NCI-H2029 (cell line): ENCODE measurements around the gene XAB2.

Experiments used
- DNase-seq: peaks from one replicate; lab custom pipeline; 2025; lab: John Stamatoyannopoulos, UW

The XAB2 gene

GRCh38 chr19:7632340-7633203 is 3.2 kb upstream of the XAB2 start:
- no peak for DNase-seq

DNA sequence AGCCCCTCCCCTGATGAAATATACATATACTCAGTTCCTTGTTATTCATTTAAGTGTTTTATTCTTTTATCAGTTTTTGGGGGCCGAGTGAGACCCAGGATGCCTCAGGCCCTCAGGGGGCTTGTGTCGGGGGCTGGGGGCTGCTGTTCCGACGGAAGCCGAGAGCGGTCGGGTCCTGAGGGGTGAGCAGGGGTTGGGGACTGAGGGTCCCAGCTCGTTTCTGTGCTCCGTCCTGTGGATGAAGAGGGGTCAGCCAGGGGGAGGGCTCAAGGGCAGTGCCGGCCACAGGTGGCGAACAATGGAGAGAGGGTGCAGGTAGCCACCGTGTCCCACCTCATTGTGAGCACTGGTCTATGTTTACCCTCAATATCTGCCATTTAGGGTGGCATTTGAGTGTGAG is 2.2 kb upstream of the XAB2 start:
- DNase-seq = no peak

GRCh38 chr19:7628589-7629311 is 595 bp downstream of the XAB2 start:
- no peak for DNase-seq

DNA sequence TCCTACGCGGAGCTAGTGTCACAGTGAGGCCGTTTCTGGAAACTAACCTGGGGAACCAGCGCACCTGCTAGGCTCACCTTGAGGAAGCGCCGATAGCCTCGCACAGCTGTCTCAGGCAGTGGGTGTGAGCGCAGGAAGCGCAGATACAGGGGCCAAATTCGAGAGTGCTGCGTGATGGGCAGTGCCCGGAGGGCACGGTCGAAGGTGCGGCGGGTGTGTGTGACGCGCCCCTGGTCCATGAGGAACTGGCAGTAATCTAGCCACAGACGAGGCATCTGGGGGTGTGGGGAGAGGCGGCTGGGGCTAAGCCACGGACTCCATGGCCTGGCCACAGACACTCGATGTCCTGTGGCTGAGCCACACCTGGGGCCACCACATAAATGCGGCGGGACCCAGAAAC is 2.2 kb downstream of the XAB2 start:
- no peak for DNase-seq

DNA sequence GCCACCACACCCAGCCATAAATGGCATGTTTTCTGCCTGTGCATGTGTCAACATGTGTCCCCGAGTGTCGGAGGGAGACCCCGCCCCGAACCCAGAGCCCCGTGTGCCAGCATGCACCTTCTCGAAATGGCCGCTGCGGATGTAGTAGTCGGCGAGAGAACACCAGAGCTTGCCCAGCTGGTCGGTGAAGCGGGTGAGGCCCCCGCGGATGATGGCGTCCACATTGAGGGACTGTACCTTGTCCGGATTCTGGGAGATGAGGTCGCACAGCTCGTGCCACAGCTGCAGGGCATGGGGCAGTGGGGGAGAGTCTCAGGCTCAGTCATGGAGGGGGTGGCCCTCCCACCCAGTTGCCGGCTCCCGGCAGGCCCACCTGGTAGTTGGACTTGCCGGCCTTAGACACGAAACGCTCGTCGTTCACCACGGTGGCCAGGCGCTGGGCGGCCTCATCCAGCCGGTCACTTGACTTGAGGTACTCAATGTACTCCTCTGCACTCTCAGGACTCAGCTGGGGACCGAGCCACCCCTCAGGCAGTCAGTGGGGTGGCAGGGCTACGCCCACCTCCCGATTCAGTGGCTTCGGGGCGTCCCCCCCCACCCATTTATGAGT is 3.5 kb downstream of the XAB2 start:
- DNase-seq = no peak

DNA sequence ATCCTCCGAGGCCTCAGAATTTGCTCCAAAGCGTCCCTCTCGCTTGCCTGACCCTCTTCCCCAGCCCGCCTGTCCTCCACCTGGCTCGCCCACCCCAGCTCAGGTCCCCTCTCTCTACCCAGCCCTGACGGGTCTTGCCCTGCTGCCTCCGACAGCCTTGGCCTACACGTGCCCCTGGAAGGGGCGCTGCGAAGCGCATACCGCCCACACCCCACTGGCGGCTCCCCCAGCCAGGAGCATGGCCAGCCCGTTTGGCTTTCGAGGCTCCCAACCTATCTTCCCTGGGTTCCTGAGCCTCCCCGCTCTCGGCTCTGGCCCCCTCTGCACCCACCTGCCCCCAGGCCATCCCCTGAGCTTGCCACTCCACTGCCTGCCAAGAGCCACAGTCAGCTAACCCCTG is 4.5 kb downstream of the XAB2 start:
- no peak for DNase-seq

GRCh38 chr19:7623725-7624603 is 5.4 kb downstream of the XAB2 start:
- no peak for DNase-seq

DNA sequence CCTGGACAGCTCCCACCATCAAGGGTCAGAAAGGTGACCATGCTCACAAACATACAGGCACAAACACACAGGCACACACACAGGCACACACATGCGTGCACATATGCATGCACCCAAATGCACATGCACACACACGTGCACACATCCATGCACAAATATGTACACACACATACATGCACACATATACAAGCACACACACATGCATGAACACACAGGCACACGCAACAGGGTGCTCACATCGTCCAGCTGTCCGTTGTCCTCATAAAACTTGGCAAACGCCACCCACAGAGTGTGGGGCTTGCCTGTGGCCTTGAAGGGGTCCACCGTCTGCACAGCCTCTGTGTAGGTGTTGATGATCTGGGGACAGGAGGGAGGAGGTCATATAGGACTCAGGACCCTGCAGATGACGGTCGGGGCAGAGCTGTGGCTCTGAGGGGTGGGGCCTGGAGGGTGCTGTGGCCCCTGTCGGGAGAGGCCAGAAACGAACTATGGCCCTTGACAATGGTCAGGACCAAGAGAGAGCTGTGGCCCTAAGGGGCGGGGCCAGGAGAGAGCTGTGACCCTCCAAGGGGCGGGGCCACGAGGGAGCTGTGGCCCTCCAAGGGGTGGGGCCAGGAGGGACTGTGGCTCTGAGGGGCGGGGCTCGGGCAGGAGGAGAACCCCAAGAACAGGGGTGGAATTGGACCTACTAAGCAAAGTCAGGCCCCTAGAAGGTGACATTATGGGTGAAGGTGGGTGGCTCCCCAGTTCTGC is 6.2 kb downstream of the XAB2 start:
- no peak for DNase-seq

DNA sequence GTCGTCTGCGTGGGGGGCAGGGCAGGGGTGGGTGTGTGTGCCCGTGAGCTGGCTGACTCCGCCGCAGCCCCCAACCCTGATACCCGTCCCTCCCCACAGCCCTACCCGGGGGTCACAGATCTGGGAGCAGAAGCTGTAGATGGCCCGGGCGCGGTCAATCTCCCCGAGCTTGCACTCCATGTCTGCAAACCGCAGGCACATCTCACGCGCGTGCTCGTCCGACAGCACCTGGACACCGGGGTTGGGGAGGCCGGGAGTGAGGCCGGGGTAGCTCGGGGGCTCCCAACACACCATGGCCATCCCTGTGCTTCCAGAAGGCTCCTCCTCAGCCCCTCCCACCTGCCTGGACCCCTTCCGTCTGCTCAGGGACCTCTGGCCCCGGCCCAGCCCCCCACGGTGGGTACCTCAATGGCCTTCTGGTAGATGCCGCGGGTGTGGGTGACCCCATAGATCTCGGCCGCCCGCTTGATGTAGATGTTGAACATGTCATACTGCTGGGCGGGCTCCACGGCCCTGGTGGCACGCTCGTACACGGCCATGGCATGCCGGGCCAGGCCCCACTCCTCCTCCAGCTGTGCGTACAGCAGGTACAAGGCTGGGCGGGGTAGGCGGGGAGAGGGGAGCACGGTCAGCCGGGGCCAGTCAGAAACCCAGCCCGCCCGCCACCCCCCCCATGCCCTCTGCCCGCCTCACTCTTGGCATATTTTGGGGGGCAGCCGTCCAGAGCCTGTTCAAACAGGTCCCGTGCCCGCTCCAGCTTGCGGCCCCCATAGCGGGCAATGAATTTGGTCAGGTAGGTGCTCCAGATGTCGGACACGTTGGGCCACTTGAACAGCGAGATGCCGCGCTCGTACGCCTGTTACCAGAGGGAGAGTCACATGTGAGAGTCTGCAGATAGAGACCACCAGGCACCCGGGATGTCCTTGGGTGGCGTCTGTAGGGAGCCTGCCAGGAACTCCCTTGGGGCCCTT is 8.6 kb downstream of the XAB2 start:
- no peak for DNase-seq

GRCh38 chr19:7619671-7620441 is 9.5 kb downstream of the XAB2 start:
- DNase-seq = no peak

- DNase-seq = no peak
Measured at GRCh38 chr19:7618771-7619510, 10.4 kb downstream of the XAB2 start.

DNA sequence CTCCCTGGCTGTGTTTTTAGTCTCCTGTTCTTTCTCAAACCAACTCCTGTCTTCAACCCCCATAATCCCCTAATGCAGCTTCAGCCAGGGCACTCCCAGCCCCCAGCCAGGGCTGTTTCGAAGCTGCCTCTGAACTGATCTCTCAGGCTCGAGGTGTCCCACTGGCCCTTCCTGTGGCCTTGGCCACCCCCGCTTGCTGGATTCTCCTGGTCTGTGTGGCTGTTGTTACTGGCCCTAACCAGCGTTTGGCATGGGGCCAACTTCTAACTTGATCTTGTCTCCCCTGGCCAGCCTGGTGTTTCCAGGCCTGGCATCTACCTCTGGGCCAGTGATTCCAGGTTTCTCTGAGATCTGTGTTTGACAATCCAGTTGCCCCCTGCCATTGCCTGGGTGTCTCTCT is 11.0 kb downstream of the XAB2 start:
- no peak for DNase-seq

DNA sequence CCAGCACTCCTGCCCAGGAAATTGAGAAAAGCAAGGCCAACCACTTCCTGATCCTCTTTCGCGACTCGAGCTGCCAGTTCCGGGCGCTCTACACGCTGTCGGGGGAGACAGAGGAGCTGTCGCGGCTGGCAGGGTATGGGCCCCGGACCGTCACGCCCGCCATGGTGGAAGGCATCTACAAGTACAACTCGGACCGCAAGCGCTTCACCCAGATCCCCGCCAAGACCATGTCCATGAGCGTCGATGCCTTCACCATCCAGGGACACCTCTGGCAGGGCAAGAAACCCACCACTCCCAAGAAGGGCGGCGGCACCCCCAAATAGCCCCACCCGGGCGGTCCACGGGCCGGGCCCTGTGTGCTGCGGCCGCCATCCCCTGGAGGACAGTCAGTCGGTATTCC is 11.6 kb downstream of the XAB2 start:
- DNase-seq = no peak

- DNase-seq = no peak
Measured at GRCh38 chr19:7617172-7617571, 12.2 kb downstream of the XAB2 start.

- DNase-seq = no peak
Measured at GRCh38 chr19:7614859-7615741, 14.2 kb downstream of the XAB2 start.

- DNase-seq = no peak
Measured at GRCh38 chr19:7612282-7613274, 16.8 kb downstream of the XAB2 start.
